K562 (cell line): ENCODE data around the gene CMBL. TPM values are rescaled to one million over a fixed set of nuclear protein-coding genes. Genes with fewer than 3 reads are reported as not detected.
A peak's percentile ranks its signal among the peaks of the same experiment; 100 is the strongest.

ENCODE experiments used
- ATAC-seq: fragments of 200-7000 bp; cut with Tn5 transposase; 3 replicates; pipeline ENCODE4 v1.9.1; 2020; ENCODE audit warnings: moderate library complexity
- BruUV-seq: library from RNA; stranded (reverse); fragments of 400-500 nt; replicated peaks from 2 replicates; lab custom pipeline; 2021; lab: Mats Ljungman, UMichigan
- CTCF ChIA-PET: fragments of 300-600 bp; formaldehyde crosslinking; extraction: SDS; loops from one replicate; lab custom pipeline; 2021; ENCODE audit warnings: low intra/inter-chr PET ratio; lab: Yijun Ruan, JAX
- POLR2A ChIA-PET: fragments of 300-600, 350-650 bp; sonication (Branson Sonifier 250); formaldehyde crosslinking; extraction: SDS; loops from one replicate; lab custom pipeline; 2021; ENCODE audit warnings: antibody characterized with exemption, inconsistent platforms; lab: Yijun Ruan, JAX
- DNase-seq, 4 experiments: peaks; one replicate each; pipeline versions ENCODE4 v3.0.0 to v3.0.0-alpha.2; 2011 to 2018; ENCODE audit warnings: low spot score in 3 of 4, mixed read lengths in 3 of 4; ENCODE audit errors: extremely low read depth in 1 of 4
- FAIRE-seq: peaks from 2 replicates; lab custom pipeline; 2011; peaks lifted over from hg19 to GRCh38; lab: Jason Lieb, UNC
- H2AFZ ChIP-seq: 2 replicates; pipeline ENCODE4 v1.6.0; 2011; ENCODE audit warnings: low read depth, low read length, control low read depth, inconsistent platforms
- H3K27ac ChIP-seq: fragments of 200-600 bp; 3 replicates; pipeline ENCODE4 v1.8.0; 2011; ENCODE audit warnings: low read depth, mild to moderate bottlenecking, control low read depth, inconsistent platforms, low read length, moderate library complexity, mixed read lengths; ENCODE audit errors: extremely low read depth
- H3K27me3 ChIP-seq, 2 experiments: fragments of 300-600 bp in 1 of 2; 2 replicates in 1 of 2; 3 replicates in 1 of 2; pipeline versions ENCODE4 v1.6.0 to v1.8.0; 2011; ENCODE audit warnings: inconsistent platforms in 2 of 2, low read length in 2 of 2, mild to moderate bottlenecking in 1 of 2, mixed read lengths in 1 of 2, moderate library complexity in 1 of 2; ENCODE audit not compliant: control insufficient read depth in 2 of 2, insufficient read depth in 2 of 2
- H3K36me3 ChIP-seq: fragments of 300-600 bp; 3 replicates; pipeline ENCODE4 v1.8.0; 2011; ENCODE audit warnings: mild to moderate bottlenecking, low read length, inconsistent platforms; ENCODE audit not compliant: control insufficient read depth, insufficient read depth
- H3K4me1 ChIP-seq, 2 experiments: fragments of 200-600 bp in 1 of 2; replicated peaks in 1 of 2; 2 replicates in 1 of 2; 3 replicates in 1 of 2; pipeline versions ENCODE4 v1.5.1 to v1.8.0; 2011; ENCODE audit warnings: inconsistent platforms in 2 of 2, low read length in 2 of 2, mild to moderate bottlenecking in 1 of 2, mixed read lengths in 1 of 2, moderate library complexity in 1 of 2; ENCODE audit not compliant: control insufficient read depth in 2 of 2, insufficient read depth in 2 of 2
- H3K4me2 ChIP-seq: 2 replicates; pipeline ENCODE4 v1.6.1; 2011; ENCODE audit warnings: low read length, control low read depth, inconsistent platforms, mixed read lengths; ENCODE audit not compliant: insufficient read depth
- H3K4me3 ChIP-seq: fragments of 200-600 bp; sonication (generic), shearing (Covaris generic); 2 replicates; pipeline ENCODE4 v1.5.1; 2016; ENCODE audit warnings: control low read depth, inconsistent platforms
- H3K79me2 ChIP-seq: fragments of 200-600 bp; 3 replicates; pipeline ENCODE4 v1.8.0; 2011; ENCODE audit warnings: low read length, inconsistent platforms; ENCODE audit not compliant: control insufficient read depth, insufficient read depth
- H3K9ac ChIP-seq, 2 experiments: 2 replicates each; pipeline versions ENCODE4 v1.6.0 to v1.6.1; 2011; ENCODE audit warnings: low read depth in 2 of 2, low read length in 2 of 2, control low read depth in 1 of 2, inconsistent platforms in 1 of 2, mild to moderate bottlenecking in 1 of 2, mixed read lengths in 1 of 2; ENCODE audit not compliant: insufficient read depth in 1 of 2
- H3K9me1 ChIP-seq: one replicate; pipeline ENCODE4 v1.6.0; 2011; ENCODE audit warnings: inconsistent platforms, mild to moderate bottlenecking, low read length, moderate library complexity; ENCODE audit not compliant: control insufficient read depth, insufficient read depth
- H3K9me3 ChIP-seq: replicated peaks from 2 replicates; pipeline ENCODE4 v1.5.1; 2011; ENCODE audit warnings: low read depth, low read length, inconsistent platforms; ENCODE audit not compliant: control insufficient read depth, insufficient read depth
- H4K20me1 ChIP-seq: replicated peaks from 2 replicates; pipeline ENCODE4 v1.6.1; 2011; ENCODE audit warnings: low read length, inconsistent platforms, mixed read lengths; ENCODE audit not compliant: control insufficient read depth, insufficient read depth
- BRD9 ChIP-seq: fragments of 450-650 bp; IDR thresholded peaks from 2 replicates; pipeline ENCODE4 v1.6.1; 2018; ENCODE audit warnings: low read depth; ENCODE audit not compliant: partially characterized antibody
- CREM ChIP-seq: IDR thresholded peaks from 2 replicates; pipeline ENCODE4 v1.6.1; 2014; ENCODE audit warnings: antibody characterized with exemption, low read depth
- FOXK1 ChIP-seq: sonication (generic); formaldehyde crosslinking; IDR thresholded peaks from 2 replicates; pipeline ENCODE4 v1.8.0; 2022; ENCODE audit warnings: missing genetic modification reagents, mild to moderate bottlenecking, borderline replicate concordance
- GATAD2B ChIP-seq: fragments of 450-650 bp; IDR thresholded peaks from 2 replicates; pipeline ENCODE4 v1.6.1; 2017; ENCODE audit warnings: mild to moderate bottlenecking, borderline replicate concordance
- GTF2E2 ChIP-seq: fragments of 200-800 bp; sonication (Bioruptor generic); IDR thresholded peaks from 2 replicates; pipeline ENCODE4 v1.6.1; 2016; ENCODE audit warnings: missing genetic modification characterization, missing compliant biosample characterization
- KDM5B ChIP-seq: fragments of 200-600 bp; sonication (generic); IDR thresholded peaks from 2 replicates; pipeline ENCODE4 v1.6.1; 2012; ENCODE audit warnings: low read depth, mild to moderate bottlenecking, moderate library complexity, low read length, control low read depth, inconsistent platforms; ENCODE audit not compliant: insufficient replicate concordance
- LEF1 ChIP-seq: fragments of 450-650 bp; IDR thresholded peaks from 2 replicates; pipeline ENCODE4 v1.6.1; 2016; ENCODE audit warnings: mild to moderate bottlenecking
- NONO ChIP-seq, 2 experiments: fragments of 200-400 bp in 1 of 2; fragments of 450-650 bp in 1 of 2; formaldehyde crosslinking in 1 of 2; IDR thresholded peaks; 2 replicates each; pipeline ENCODE4 v1.6.1; 2017; ENCODE audit warnings: low read depth in 2 of 2, mild to moderate bottlenecking in 2 of 2, moderate library complexity in 2 of 2, low read length in 1 of 2
- PREB ChIP-seq: sonication (generic); formaldehyde crosslinking; IDR thresholded peaks from 2 replicates; pipeline ENCODE4 v1.8.1; 2023; ENCODE audit warnings: mild to moderate bottlenecking, missing genetic modification reagents
- SOX6 ChIP-seq: fragments of 450-650 bp; IDR thresholded peaks from 2 replicates; pipeline ENCODE4 v1.6.1; 2014; ENCODE audit warnings: mild to moderate bottlenecking
- ZBTB11 ChIP-seq, 3 experiments: fragments of 200-800 bp in 1 of 3; fragments of 250-450 bp in 1 of 3; fragments of 450-650 bp in 1 of 3; sonication (Bioruptor Pico) in 1 of 3; sonication (Bioruptor generic) in 1 of 3; formaldehyde crosslinking in 1 of 3; IDR thresholded peaks; 2 replicates each; pipeline versions ENCODE4 v1.6.1 to v1.8.0; 2016 to 2022; ENCODE audit warnings: mild to moderate bottlenecking in 2 of 3, missing genetic modification characterization in 2 of 3, missing compliant biosample characterization in 1 of 3, moderate library complexity in 1 of 3
- ZBTB49 ChIP-seq: sonication (generic); formaldehyde crosslinking; IDR thresholded peaks from 2 replicates; pipeline ENCODE4 v1.8.0; 2022; ENCODE audit warnings: missing genetic modification reagents, mild to moderate bottlenecking, borderline replicate concordance
- WGBS: fragments of 100-300 bp; shearing (Covaris generic); methylation state at CpG from one replicate; pipeline ENCODE4 v1.1.6; 2016; ENCODE audit warnings: low coverage, mixed read lengths; ENCODE audit not compliant: insufficient coverage; ENCODE audit errors: missing lambda C conversion rate; 5-methylcytosine and 5-hydroxymethylcytosine counted together
- in situ Hi-C: fragments of 300-500 bp; cut with MboI; formaldehyde crosslinking; loops from 4 replicates; pipeline ENCODE4 v1.15.0; 2018; ENCODE audit warnings: inconsistent platforms, mixed read lengths
- intact Hi-C: fragments of 100-400 bp; cut with micrococcal nuclease; formaldehyde crosslinking; loops from 2 replicates; pipeline ENCODE4 v1.14.2; 2022
- polyA plus RNA-seq, 8 experiments: library from polyadenylated mRNA; depleted of rRNA in 4 of 8; stranded (reverse) in 5 of 8; unstranded in 3 of 8; fragments of >200 nt; fragmentation: Nextera tagmentation in 2 of 8; fragmentation: Illumina TruSeq in 1 of 8; extraction: Ambion mirVana in 2 of 8; extraction: Trizol in 1 of 8; gene quantifications; 2 replicates each; pipeline versions ENCODE4 v1.2.1 to v1.2.3, GENCODE V29; 2011 to 2014; ENCODE audit warnings: inconsistent platforms in 1 of 8, missing spikeins in 1 of 8
- total RNA-seq, 7 experiments: library from RNA; depleted of rRNA in 6 of 7; stranded (reverse); fragments of >200 nt in 6 of 7; fragmentation: Illumina TruSeq in 2 of 7; extraction: Trizol in 2 of 7; gene quantifications; 2 replicates each; pipeline versions ENCODE4 v1.2.1 to v1.2.3, GENCODE V29; 2011 to 2021; ENCODE audit warnings: low replicate concordance in 1 of 7

CMBL gene
- total and polyA plus RNA-seq, 9 of the 15 experiments (the other 6 are each of a cell fraction or from before 2014, with no cell fraction given) = 22.6 to 192 (median 71.1) TPM

GRCh38 chr5:10354048-10354872 is 46.6 kb upstream of the CMBL start:
- BruUV-seq = TSS peak; percentile 48
- Histone ChIP-seq H3K9me1 (no peaks in the 10 kb centered on the region), H3K4me2 (peak overlapping the region; percentile 95), H3K9ac (peak overlapping the region; percentile 93 to 97), H3K79me2 (peaks cover 81% of the 10 kb centered on the region), H3K9me3 (no peaks in the 10 kb centered on the region), H3K27me3 (no peaks in the 10 kb centered on the region), H3K4me1 (peaks cover 22 to 36% of the 10 kb centered on the region in 2 experiments), H3K27ac (peak overlapping the region; percentile 96), H4K20me1 (peaks cover 33% of the 10 kb centered on the region), H2AFZ (peak overlapping the region; percentile 55), H3K4me3 (peak overlapping the region; percentile 60), H3K36me3 (peaks cover 21% of the 10 kb centered on the region; the same call in 2 of the 3 replicates)
- in situ Hi-C loops (no loop called here), intact Hi-C loops (loop anchor here (5.0 to 10.0 kb wide), 3 partner anchors 62 to 151 kb away; partner anchors contain the start of gene CCT5)
- WGBS = under 1% methylated on average over 37 of the region's 54 CpGs
- CTCF ChIA-PET = no interaction called here
- no peak for FAIRE-seq
- peak; percentile 47 for ATAC-seq
- POLR2A ChIA-PET = interaction anchor here (0.8 to 4.0 kb wide), 23 partner anchors 10 to 104 kb away, joined by 3 to 38 read pairs (median 6); partner anchors contain the start of genes ATPSCKMT and CCT5
- peak; percentile 69 to 89 (median 80) for DNase-seq
- TF ChIP-seq KDM5B = no peak
- TF ChIP-seq FOXK1 (CRISPR knock-in tag) = 0 out of 2 replicates have a peak, but pooled peaks have one; percentile 53
- 0 out of 2 replicates have a peak, but pooled peaks have one; percentile 68 for TF ChIP-seq PREB (CRISPR knock-in tag)
- 0 out of 6 replicates have a peak, but pooled peaks of 1 of the 3 experiments have one; percentile 27 for TF ChIP-seq ZBTB11 (CRISPR knock-in tag; IDR thresholded peaks at IDR 0.05)
- peak; percentile 30; the same call in 1 of the 2 replicates for TF ChIP-seq GTF2E2 (tag)
- peak; percentile 38 for TF ChIP-seq BRD9
- peak in 1 of 2 experiments; percentile 52; a peak in 2 of 4 replicates for TF ChIP-seq NONO (IDR thresholded peaks at IDR 0.05; ENCODE audit: low read depth in 2 of 2, low read length in 1 of 2)
- peak; percentile 46; the same call in 1 of the 2 replicates for TF ChIP-seq LEF1
- peak; percentile 84; the same call in 1 of the 2 replicates for TF ChIP-seq GATAD2B
- TF ChIP-seq ZBTB49 (CRISPR knock-in tag) = no peak
- peak; percentile 59; the same call in 1 of the 2 replicates for TF ChIP-seq CREM
- peak; percentile 27 for TF ChIP-seq SOX6
